C1 segment of cervical spinal cord (tissue), 14 donors: Measurements from ENCODE around the gene OPCML.

Experiments used
- DNase-seq, 14 donors: peaks; one replicate each; lab custom pipeline; 2025; lab: John Stamatoyannopoulos, UW

OPCML gene

DNA sequence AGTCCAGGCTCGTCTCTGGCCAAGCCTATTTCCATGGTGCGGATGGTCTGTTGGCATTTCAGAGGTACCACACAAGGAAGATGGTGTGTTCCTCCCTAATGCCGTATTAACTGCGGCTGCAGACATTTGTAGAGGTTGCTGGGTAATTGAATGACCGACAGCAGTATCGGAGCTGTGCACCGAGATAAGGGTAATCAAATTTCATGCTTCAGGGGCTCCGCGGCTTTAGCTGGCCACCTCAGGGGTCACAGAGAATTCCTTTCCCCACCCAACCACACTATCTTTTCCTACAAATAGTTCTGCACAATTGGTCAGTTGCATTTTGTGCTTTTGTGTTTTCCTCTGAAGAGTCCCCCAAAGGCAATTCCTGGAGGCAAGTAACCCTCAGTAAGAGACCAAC, 297.4 kb downstream of the OPCML start:
- DNase-seq, result no peak

- no peak for DNase-seq
Observed at GRCh38 chr11:133232665-133233064, 299.6 kb downstream of the OPCML start.

- no peak for DNase-seq
Observed at GRCh38 chr11:133230431-133230830, 301.9 kb downstream of the OPCML start.

DNA sequence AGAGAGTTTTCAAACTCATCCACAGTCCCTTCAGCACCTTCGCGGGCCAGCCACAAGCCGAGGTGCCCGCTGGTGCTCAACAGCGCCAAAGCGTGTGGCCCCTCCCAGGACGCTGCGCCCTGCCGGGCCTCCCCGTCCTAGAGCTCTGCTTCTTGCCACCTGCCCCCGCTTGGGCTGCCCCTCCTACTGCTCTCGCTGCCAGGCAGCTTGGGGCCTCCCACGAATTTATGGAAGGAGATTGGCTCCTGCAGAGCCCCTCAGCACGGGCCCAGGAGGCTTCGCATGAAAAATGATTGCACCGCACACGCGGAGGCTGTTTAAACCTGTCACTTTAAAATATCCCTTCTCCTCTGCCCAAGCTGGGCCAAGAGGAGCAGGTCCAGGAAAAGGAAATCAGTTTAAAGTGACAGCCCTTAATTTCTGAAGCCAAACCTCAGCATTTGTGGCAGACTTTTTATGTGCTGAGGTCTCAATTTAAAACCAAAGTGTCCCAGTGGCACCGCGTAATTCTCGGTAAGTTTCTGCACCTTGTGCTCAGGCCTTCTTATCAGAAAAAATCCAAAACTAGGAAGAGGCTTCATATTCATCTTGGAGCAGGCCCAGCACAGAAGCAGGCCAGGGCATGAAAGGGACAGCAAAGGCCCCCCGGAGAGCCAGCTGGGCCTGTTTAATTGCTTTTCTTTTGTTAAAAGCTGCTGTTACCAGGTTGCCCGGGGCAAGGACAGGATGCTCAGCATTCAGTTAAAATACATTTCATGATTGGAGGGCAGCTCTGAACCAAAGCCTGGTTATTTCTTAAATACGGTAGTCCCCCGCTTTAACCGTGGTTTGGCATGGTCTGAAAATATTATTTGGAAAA, 303.6 kb downstream of the OPCML start:
- DNase-seq, result peak in 3 of 14 donors; percentile 6 to 14 (median 10)

DNA sequence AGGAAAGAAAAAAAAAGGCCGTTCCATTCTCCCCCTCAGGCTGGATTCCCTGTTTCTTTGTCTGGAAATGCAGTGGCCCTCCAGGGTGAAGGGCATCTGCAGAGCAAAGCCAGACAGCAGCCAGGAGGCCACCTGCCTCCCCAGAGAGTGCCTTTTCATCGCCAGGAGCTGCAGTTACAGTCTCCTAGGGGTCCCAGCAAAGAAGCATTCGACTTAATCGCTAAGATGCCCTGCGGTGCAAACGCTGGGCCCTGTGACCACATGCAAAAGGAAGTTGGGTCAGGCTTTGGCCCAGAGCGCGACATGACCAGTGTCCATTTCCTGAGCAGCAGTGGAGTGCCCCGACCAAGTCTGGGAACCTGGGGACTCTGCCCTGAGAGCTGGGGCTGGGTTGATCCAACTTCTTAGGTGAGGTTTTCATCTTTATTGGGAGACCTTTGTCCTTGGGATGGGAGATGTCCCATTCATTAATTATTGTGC, 304.6 kb downstream of the OPCML start:
- DNase-seq, result no peak

GRCh38 chr11:133224271-133224670, 308.0 kb downstream of the OPCML start:
- no peak for DNase-seq

- no peak for DNase-seq
Observed at GRCh38 chr11:133222425-133223330, 309.6 kb downstream of the OPCML start.

- no peak for DNase-seq
Observed at GRCh38 chr11:133219543-133219942, 312.8 kb downstream of the OPCML start.

GRCh38 chr11:133216813-133217212, 315.5 kb downstream of the OPCML start:
- no peak for DNase-seq

DNA sequence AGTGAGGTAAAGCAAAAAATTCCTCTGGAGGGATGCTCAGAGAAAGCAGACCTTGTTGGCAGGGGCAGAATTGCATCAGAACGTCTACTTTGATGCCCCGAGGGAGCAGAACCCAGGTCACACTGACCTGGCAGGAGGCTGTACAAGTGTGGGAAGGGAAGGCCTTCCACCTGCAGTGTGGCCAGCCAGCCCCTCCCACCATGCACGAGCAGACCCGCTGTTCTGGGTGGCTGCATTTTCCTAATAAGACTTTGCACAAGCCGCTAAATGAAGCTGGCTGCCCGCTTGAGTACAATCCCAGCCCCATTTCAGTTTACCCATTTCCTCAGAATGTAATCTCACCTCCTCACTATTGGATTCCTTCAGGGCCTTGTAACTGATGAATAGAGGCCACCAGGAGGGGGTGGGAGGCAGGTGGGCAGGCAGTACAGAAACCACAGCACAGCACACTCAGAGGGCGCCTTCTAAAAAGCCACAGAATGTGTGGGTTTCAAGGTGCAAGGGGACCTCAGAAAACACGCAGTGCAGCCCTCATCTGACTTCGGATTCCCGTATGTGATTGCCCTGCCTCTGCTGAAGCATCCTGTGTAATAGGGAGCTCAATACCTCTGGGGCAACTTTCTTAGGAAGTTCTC, 316.6 kb downstream of the OPCML start:
- DNase-seq, result no peak

DNA sequence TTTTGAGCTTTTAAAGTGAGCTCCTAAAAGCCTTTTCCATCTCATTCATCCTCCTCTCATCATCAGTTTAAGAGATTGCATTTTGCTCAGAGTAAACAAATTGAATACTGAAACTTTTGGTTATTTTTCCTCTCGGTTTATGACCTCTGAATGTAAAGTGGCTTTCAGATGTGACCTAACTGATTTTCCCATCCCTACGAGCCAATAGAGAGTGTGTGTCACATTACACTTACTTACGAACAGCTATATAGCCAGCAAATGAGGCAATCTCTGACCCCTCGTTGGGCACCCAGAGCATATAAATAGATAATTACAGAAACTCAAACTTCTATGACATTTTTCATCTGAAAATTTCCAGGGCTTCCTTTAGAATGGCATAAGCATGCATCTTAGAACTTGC, 317.7 kb downstream of the OPCML start:
- no peak for DNase-seq

DNA sequence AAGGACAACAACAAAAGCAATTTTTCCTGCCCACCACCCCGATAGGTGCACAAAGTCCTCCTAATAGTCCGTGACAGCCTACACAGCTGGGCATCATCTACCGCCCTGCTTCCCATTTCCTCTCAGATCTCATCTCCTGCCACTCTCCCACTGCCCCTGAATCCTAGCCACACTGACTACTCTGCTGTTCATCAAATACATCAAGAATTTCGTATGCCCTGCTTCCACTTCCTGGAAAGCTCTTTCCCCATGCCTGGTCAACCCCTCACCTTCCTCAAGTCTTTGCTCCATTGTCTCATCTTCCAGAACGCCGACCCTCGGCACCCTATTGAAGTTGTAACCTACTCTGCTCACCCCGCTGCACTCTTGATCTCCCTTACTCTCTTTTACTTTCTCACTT, 320.1 kb downstream of the OPCML start:
- DNase-seq, result no peak

DNA sequence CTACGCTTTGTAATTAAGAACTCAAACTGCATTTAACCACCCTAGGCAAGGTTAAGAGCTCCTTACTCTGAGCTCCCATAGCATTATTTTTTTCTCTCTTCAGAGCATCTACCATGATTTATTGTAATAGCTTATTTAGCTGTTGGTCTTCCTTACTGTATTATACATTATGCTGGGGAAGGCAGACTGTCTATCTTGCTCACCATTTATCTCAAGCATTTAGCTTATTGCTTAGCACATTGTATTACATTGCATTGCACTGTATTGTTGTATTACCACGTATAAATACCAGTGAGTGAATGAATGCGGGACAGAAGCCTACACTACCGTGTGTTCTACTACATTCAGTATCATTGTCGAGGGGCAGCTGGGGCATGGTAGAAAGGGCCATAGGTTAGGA, 324.3 kb downstream of the OPCML start:
- DNase-seq, result no peak

- DNase-seq, result no peak
Observed at GRCh38 chr11:133206313-133207005, 325.8 kb downstream of the OPCML start.

- no peak for DNase-seq
Observed at GRCh38 chr11:133204158-133204557, 328.1 kb downstream of the OPCML start.

DNA sequence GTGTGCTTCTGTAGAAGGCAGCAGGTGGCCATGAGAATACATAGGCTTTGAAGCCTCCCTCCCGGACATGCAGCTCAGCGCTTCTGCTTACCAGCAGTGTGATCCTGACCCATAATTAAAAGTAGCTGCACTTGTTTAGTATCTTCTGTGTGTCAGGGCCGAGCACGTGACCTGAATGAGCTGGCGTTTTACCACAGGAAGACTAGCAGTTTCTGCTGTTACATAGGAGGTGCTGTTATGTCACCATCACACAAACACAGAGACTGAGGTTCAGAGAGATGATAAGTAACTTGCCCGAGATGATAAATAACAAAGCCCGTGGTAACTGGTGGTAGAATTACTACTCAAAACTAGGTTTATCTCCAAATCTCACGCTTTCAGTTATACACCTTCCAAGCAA, 329.5 kb downstream of the OPCML start:
- no peak for DNase-seq

DNA sequence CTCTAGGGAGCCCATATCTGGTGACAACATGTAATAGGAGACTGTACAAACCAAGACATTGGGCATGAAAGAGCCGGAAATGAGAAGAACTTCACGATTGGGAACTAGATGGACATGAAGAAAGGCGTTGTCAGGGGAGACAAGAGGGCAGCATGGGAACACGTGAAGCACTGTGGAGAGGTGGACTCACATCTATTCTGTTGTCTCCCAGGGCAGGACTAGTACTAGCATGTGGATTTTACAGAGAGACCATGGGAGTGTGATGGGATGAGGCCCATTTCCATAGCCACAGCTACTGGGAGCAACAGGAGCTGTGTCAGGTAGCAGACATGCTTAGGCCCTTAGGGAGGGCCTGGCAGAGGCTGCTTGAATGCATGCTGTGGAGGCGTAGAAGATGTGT, 333.9 kb downstream of the OPCML start:
- DNase-seq, result no peak

DNA sequence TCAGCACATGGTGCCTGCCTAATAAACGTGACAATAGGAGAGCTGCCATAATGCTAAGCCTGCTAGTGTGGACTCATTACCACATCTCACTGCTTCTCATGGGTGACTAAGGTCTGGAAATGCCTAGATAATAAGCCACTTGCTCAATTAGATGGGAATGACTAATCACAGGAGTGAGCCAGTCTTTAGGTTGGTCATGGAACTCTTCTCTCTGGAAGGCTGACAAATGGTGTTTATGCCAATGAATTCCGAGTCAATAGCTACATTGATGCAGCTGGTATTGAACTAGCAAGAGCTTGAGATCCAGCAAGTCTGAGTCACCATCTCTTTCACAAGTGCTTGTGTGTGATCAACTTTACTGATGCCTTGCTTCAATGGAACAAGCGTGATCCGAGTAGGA, 334.9 kb downstream of the OPCML start:
- DNase-seq, result no peak

- no peak for DNase-seq
Observed at GRCh38 chr11:133191931-133192330, 340.4 kb downstream of the OPCML start.

DNA sequence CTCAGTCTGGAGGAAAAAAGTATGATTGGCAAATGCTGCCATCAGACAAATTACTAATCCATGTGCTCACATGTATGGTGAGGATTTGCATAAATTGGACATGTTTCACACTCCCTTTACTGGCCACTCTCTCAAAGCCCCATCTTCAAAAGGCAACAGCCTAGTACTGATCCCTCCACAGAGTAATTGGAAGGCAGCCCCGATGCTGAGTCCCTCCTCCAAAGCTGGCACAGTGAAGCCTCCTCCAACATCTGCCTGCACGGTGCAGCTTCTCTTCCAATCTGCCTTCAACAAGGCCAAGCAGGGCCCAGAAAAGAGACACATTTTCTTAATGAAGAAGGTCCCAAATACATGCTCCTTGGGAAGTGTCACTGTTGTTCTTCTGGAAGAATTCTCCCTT, 350.6 kb downstream of the OPCML start:
- DNase-seq, result no peak

GRCh38 chr11:133181066-133181465, 351.2 kb downstream of the OPCML start:
- no peak for DNase-seq
